Measurements from ENCODE around the gene PDE7B.
"Not testable (repeated sequence)": the region's sequence is repeated elsewhere in the genome, so short reads cannot be mapped to it uniquely, and the experiment has no call there.

Gene PDE7B

DNA sequence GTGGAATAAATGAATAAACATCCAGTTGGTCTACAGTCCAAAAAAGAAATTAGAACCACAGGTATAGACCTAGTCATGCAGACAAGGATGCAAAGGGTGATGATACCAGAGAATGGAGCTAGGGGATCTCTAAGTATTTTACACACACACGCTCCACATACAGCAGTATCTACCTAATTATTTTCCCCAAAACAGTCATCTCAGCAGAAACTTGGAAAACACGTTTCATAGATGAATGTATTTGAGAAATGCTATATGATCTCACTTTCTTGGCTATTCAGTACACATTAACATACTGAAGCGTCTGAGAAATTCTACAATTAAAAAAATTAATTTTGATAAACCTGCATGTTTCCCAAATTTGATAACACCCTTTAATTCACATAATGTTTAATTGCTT is 243.3 kb downstream of the PDE7B start:
- no peak for DNase-seq (ENCODE audit: low read depth)
- H3K4me3 ChIP-seq (ENCODE audit: low read length) = no peak overlapping the region
- no peak for TF ChIP-seq CTCF (conservative IDR thresholded peaks at IDR 0.05; ENCODE audit: low read depth, low read length)

DNA sequence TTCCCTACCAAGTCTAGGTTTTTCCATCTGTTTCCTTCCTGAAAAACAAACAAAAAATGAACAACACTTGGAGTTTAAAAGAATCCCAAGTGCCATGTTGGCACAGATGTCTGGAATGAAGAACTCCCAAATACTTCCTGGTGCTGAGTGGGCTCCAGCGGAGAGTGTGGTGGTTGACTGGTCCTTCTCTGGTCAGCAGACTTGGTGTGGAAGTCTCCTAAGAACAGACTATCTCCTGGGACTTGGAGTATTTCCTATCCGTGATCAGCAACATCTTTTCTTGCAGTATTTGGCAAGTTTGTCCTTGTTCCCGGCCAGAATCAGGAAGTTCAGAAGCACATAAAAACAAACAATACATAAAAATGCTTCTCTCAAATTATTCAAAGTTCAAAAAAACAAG is 244.5 kb downstream of the PDE7B start:
- no peak for DNase-seq (ENCODE audit: low read depth)
- no peak overlapping the region for H3K4me3 ChIP-seq (ENCODE audit: low read length)
- TF ChIP-seq CTCF (conservative IDR thresholded peaks at IDR 0.05; ENCODE audit: low read depth, low read length) = no peak

GRCh38 chr6:136102991-136103688 is 251.6 kb downstream of the PDE7B start:
- TF ChIP-seq CTCF (conservative IDR thresholded peaks at IDR 0.05; ENCODE audit: low read depth, low read length) = no peak
- H3K4me3 ChIP-seq (ENCODE audit: low read length) = no peak overlapping the region
- no peak for DNase-seq (ENCODE audit: low read depth)

- no peak for DNase-seq (ENCODE audit: low read depth)
- no peak overlapping the region for H3K4me3 ChIP-seq (ENCODE audit: low read length)
- no peak for TF ChIP-seq CTCF (conservative IDR thresholded peaks at IDR 0.05; ENCODE audit: low read depth, low read length)
These were observed 252.3 kb downstream of the PDE7B start for GRCh38 chr6:136103763-136104311.

GRCh38 chr6:136104556-136104955 is 253.1 kb downstream of the PDE7B start:
- no peak overlapping the region for H3K4me3 ChIP-seq (ENCODE audit: low read length)
- TF ChIP-seq CTCF (conservative IDR thresholded peaks at IDR 0.05; ENCODE audit: low read depth, low read length) = no peak
- DNase-seq (ENCODE audit: low read depth) = no peak

DNA sequence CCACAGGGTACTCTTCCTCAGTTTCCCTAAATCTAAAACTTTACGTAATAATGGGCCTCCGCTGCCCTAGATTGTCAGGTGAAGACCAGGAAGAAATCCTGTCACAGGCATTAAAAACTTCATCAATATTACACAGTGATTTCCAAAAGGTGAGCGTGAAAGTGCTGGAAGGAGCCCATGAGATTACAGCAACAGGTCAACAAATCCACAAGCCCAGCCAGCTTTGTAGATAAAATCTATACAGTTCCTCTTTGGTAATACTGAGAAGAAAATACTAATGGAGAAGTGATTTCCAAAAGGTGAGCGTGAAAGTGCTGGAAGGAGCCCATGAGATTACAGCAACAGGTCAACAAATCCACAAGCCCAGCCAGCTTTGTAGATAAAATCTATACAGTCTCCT is 254.3 kb downstream of the PDE7B start:
- not testable (repeated sequence) for H3K4me3 ChIP-seq (ENCODE audit: low read length); DNase-seq (ENCODE audit: low read depth)

DNA sequence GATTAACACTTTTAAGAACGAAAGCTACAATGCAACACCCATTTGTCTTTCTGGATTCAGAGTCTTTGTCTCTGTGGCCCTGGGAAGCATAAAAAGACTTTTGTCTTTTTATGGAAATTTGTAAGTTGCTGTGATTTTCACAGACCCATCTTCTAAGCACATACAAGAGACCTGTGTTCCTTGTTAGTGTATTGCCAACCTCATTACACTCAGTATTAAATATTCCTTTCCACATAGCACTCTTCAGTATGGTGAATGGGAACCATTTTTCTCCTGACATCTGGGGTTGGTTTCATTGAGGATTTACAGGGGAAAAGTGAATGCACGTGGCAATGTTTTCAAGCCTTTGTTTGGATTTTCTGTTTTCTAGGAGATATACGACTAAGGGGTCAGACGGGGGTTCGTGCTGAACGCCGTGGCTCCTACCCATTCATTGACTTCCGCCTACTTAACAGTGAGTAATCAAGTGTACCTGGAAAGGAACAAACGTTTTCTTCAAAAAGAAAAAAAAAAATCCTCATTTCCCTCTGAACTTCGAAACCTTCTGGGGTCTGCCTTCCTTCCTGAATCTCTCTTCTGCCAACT is 257.0 kb downstream of the PDE7B start:
- H3K4me3 ChIP-seq (ENCODE audit: low read length) = no peak overlapping the region
- no peak for DNase-seq (ENCODE audit: low read depth)
- no peak for TF ChIP-seq CTCF (conservative IDR thresholded peaks at IDR 0.05; ENCODE audit: low read depth, low read length)

Data from retinal pigment epithelial cell (primary cell).